ENCODE data around the gene KIF1A.

KIF1A gene

DNA sequence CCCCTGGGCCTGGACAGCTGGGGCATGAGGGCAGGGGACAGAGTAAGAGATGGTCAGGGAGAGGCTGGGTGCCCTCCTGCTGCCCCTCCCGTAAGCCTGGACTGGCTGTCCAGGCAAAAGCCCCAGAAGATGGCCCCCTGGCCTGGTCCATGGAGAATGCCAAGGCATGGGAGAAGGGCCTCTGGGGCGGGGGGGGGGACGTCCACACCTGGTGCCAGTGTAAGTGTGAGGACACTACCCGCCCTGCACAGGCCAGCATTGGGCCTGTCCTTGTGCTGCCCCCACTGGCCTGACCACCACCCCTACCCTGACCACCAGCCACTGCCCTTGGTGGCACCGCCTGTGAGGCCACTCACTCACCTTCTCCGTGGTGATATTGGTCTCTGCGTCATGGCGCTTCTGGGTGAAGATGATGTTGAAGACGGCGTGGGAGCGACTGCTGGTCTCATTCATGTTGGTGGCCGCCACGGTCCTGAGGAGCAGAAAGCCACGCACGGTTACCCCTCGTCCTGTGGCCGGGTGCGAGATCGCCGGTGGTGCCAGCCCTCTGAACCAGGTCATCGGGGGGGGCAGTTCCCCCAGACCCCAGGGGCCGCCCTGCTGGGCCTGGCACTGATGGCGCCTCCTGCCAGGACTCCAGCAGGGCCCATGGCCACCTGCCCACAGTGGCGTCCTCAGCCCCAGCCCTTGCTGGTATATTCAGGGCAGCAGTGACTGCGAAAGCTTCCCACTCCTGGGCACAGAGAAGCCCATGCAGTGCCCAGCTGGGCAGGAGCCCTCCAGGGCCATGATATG is 35.2 kb downstream of the KIF1A start:
- DNase-seq: no peak

GRCh38 chr2:240783819-240784621 is 36.0 kb downstream of the KIF1A start:
- DNase-seq: no peak

- DNase-seq: no peak
These were observed 36.9 kb downstream of the KIF1A start for GRCh38 chr2:240782886-240783818.

- DNase-seq: no peak
These were observed 37.7 kb downstream of the KIF1A start for GRCh38 chr2:240782221-240782885.

DNA sequence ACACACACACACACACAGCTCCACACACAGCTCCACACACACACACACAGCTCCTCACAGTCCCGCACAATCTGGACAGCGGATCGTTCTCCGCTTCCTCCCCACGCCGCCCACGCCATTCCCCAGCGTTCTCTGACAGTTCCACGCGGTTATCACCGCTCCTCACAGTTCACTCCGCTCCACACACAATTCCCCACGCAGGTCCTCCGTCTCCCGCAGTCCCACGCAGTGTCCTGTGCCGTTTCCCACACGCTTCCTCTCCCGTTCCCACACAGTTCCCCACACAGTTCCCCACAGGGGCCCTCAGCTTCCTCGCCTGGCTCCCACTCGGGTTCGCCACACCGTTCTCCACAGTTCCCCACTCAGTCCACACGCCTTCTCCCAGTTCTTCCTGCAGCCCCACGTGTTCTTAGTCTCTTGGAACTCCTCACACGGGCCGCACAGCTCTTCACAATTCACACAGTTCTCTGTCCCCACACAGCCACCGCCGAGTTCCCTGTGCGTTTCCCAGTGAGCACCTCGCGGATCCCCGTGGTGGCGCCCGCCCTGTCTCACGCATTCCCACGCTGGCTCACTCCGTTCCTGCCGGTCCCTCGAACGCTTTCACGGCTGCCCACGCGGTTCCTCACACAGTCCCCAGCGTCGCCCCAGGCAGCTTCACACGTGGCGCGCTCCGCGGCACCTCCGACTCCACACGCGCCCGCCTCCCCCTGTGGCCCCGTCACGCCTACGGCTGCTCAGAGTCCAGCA is 38.4 kb downstream of the KIF1A start:
- no peak for DNase-seq

DNA sequence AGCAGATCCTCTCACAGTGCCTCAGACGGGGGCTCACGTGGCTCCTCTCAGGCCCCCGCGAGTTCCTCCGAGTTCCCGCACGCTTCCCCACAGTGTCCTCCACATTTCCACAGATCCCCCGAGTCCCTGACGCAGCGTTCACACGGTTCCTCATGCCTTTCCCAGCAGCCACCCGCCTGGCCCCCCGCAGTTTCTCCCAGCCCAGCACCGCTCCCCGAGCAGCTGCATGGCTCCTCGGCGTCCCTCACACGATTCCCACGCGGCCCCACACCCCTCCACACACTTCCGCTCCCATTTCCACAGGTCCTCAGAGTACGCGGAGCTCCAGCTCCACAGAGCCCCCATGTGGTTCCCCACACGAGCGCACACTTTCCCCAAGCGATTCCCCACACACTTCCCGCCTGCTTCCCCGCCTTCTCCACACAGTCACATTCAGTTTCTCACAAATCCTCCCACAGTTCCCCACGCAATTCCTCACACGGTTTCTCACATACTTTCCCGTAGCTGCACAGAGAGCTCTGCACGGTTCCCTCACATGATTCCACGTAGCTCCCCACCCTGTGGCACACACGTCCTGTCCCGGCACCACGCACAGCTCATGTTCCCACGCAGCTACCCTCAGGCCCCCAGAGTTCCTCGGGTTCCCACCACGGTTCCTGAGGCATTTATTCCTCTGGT is 39.9 kb downstream of the KIF1A start:
- no peak for DNase-seq

GRCh38 chr2:240779250-240779832 is 40.7 kb downstream of the KIF1A start:
- DNase-seq: peak; percentile 63

DNA sequence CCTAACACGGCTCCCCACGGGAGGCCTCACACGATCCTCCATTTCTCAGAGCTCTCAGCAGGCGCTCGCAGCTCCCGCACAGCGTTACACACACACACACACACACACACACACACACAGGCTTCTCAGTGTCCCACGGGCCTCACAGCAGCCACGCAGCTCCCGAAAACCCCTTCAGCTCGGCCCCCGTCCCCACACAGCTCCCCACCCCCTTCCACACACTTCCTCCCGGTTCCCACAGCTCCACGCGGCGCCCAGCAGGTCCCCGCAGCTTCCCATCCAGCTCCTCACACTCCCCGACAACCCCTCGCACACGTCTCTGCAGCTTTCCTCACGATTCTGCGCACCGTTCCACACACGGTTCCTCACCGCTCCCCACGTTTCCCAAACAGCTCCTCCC is 41.6 kb downstream of the KIF1A start:
- no peak for DNase-seq

DNA sequence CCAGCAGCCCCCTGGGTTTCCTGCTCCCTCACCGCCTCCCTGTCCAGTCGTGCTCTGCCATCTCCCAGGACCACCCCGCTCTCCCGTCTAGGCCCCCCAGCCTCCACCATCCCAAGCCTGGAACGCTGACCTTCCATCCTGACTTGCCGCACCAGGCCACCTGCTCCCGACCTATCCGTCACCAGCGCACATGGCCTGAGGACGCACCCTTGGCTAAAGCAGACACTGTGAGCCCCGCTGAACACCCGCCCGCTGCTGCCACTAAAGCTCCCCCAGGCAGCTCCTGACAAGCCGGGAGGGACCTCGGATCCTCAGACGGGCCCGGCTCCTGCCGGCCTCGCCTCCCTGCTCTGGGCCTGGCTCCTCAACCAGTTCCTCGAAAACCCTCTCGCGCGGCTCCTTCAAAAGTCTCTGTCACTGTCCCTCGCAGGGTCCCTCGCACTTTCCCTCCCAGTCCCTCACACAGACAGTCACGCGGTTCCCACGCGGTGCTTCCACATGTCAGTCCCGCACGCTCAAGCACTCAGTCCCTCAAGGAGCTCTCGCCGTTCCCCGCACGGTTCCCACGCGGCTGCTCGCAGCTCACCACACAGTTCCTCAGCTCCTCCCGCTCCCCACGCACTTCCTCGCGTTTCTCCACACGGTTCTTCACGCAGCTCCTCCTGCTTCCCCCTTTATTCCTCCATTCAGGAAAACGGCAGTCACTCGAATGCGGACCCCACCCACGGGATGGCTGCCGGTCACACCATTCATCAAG is 42.4 kb downstream of the KIF1A start:
- no peak for DNase-seq

GRCh38 chr2:240775905-240776304 is 44.1 kb downstream of the KIF1A start:
- no peak for DNase-seq

DNA sequence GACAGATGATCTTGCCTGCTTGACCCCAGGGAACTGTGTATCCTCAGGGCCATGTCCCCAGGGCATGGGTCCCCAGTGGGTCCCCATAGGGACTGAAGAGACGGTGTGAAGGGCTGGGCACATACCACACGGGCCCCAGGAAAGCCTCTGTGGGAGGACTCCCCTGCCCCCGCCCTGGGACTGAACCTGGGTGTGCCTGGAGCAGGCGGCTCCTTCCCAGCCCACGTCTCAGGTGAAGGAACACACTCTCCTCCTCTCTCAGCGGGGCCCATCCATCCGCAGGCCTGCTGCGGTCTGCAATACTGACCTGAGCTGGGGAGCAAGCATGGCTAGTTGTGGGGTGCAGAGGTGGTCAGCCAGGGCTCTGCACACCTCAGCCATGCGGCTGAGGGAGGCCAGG is 45.2 kb downstream of the KIF1A start:
- no peak for DNase-seq

DNA sequence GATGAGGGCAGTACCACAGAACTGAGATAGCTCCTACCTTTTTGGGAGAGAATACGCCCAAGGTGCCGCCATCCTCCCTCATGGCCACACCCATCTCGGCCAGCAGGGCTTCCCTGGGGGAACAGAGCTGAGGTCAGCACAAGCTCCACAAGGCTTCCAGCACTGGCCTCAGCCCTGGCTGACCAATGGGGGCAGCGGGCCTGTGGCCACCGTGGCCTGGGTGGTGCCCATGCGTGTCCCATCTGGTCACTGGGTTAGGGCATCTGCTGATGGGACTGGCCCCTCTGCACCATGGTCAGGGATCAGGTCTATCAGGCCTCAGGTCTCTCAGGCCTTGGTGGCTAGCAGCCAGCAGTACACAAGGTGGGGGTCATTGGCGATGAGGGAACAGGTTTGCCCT is 50.9 kb downstream of the KIF1A start:
- DNase-seq: no peak

DNA sequence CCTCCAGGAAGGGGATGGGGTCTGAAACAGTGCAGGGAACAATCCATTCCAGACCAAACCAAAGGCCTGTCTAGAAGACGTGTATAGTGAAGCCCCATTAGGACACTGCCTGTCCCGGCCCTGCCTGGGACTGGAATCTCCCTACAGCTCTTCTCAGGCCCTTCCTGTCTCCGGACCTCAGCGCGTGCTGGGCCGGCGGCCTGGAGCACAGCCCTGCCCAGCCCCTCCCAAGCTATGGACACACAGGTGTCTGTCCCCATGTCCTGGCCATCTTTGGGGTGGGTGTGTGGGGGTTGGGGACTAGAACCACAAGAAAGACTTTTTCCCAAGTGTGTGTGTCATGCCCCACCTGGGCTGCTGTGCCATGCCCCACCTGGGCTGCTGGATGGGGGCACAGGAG is 51.8 kb downstream of the KIF1A start:
- no peak for DNase-seq

- no peak for DNase-seq
These were observed 52.7 kb downstream of the KIF1A start for GRCh38 chr2:240767341-240767740.

DNA sequence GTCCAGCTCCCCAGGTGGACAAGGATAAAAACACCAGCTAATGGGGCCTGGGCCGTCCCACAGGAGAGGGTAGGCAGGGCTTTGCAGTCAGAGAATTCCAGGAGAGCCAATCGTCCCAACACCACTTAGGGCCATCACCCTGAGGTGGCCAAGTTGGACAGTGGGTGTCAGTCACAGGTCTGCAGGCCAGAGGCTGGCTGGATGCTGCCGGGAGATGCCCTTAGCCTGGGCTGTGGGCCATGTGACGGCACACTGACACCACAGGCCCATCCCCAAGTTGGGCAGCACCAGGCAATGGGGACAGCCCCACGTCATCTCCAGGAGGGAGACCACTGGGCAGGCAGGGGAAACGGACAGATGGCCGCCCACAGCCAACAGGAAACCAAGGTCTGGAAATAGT is 53.9 kb downstream of the KIF1A start:
- DNase-seq: no peak

DNA sequence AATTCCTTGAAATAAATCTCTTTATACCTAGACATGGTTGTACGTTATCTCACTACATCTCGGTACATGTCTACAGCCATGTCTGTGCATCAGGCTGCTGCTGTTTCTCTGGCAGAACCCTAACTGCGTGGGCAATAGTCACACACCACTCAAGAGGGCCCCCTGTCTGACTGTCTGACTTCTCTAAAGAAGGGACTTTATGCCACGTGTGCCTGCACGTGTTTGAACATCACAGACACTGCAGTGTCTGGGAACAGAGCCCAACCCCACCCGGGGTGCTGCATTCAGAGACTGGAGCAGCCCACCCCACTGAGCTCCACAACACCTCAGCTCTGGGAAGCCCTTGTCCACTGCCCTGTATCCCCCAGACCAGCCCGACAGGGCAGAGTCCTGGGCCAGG is 55.0 kb downstream of the KIF1A start:
- DNase-seq: no peak

- no peak for DNase-seq
These were observed 55.4 kb downstream of the KIF1A start for GRCh38 chr2:240764605-240765004.

DNA sequence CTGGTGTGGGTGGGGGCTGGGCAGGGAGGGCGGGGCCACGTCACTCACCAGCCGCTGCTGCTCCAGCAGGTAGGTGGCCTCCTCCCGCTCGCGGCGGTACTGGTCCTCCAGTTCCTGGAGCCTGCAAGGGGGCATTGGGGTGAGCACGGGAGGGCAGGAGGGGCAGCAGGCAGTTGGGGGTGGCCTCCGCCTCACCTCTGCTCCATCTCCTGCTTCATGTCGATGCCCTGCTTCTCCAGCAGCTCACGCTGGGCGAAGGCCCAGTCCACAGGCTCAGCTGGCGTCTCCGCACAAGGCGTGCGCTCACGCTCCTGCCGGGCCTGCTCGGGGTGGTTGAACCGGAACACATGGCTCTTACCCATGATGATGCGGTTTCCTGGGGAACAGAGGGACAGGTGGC is 57.0 kb downstream of the KIF1A start:
- DNase-seq: no peak

DNA sequence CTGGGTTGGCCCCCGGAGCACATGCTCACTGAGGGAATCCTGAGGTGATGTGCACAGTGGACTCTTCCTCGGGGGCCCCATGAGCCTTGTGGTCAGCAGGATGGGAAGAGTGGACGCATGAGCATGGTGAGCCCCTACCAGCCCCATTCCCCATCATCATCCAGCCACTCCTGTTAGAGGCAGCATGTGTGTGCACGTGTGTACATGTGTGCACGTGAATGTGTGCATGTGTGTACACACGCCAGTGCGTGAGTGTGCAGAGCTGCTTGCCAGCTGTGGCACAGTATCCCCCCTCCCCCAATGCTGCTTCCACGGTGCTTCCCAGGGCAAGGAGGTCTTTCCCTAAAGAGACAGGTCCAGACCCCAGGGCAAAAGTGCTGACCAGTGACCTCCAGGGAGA is 57.8 kb downstream of the KIF1A start:
- DNase-seq: no peak

DNA sequence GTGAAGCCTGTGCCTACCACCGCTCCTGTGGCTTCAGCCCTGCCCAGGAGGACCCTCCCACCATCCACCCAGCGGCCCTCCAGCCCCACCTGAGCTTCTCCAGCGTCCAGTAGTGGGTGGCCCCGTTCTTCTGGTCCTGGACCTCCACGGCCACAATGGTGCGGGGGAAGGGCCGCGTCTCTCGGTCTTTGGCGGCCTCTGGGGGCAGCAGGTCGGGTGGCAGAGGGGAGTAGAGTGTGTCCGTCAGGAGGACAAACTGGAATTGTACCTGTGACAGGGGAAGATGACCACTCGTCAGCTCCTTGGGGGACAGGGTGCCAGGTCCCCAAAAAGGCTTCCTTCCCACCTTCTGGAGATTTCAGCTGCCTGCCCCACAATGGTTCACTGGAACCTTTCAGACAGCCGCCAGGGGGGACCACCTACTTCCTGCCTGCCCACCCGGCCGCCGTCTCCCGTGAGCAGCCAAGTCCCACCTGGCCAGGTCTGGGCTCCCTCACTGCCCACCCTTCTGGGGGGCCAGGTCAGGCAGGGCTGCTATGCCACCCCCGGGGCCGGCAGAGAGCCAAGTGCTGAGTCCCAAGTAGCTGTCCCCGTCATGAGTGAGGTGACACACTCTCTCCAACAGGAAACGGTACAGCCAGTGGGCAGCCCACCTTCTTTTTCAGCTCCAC is 59.3 kb downstream of the KIF1A start:
- no peak for DNase-seq
